Activated T-helper 1 cell treated with anti-CD3 and anti-CD28 coated beads, Interleukin-12 subunit alpha, Interleukin-12 subunit beta, Interleukin-2, Interleukin-4 antibody, amounts not matched to agents 30 ng/mL and 10 ng/mL and 1 ng/mL, durations not matched to agents 14 hours and 24 hours and 36 hours (primary cell): ENCODE measurements around the gene FADS2. TPM values are rescaled to one million over a fixed set of nuclear protein-coding genes. Genes with fewer than 3 reads are reported as not detected.
"Not testable (repeated sequence)": the region's sequence is repeated elsewhere in the genome, so short reads cannot be mapped to it uniquely, and the experiment has no call there.

Experiments
- DNase-seq: peaks from one replicate; pipeline ENCODE4 v3.0.0; 2021; ENCODE audit warnings: low spot score
- H3K27ac Mint-ChIP-seq: one replicate; pipeline ENCODE4 v1.8.0; 2021; ENCODE audit warnings: mild to moderate bottlenecking, mixed read lengths
- H3K27me3 Mint-ChIP-seq: one replicate; pipeline ENCODE4 v1.8.0; 2022; ENCODE audit warnings: mild to moderate bottlenecking, moderate library complexity, mixed read lengths; ENCODE audit not compliant: insufficient read depth
- H3K36me3 Mint-ChIP-seq: one replicate; pipeline ENCODE4 v1.8.0; 2021; ENCODE audit warnings: low read depth, mixed read lengths
- H3K4me1 Mint-ChIP-seq: one replicate; pipeline ENCODE4 v1.8.0; 2021; ENCODE audit warnings: low read depth, mixed read lengths
- H3K4me3 Mint-ChIP-seq: one replicate; pipeline ENCODE4 v1.8.0; 2021; ENCODE audit warnings: mild to moderate bottlenecking, moderate library complexity, mixed read lengths
- H3K9me3 Mint-ChIP-seq: one replicate; pipeline ENCODE4 v1.8.0; 2021; ENCODE audit warnings: mixed read lengths
- intact Hi-C: fragments of 100-400 bp; cut with micrococcal nuclease; formaldehyde crosslinking; loops from one replicate; pipeline ENCODE4 v1.15.1; 2024
- total RNA-seq: library from RNA; stranded (reverse); gene quantifications from 2 replicates; pipeline ENCODE4 v1.2.3, GENCODE V29; 2022

FADS2 gene
- total RNA-seq, 1 donor from 2014 or later = 250 TPM

GRCh38 chr11:61873588-61874376 is 45.7 kb downstream of the FADS2 start:
- H3K36me3 Mint-ChIP-seq = no peaks in the 10 kb centered on the region
- no peak overlapping the region for H3K27ac Mint-ChIP-seq
- H3K9me3 Mint-ChIP-seq = no peaks in the 10 kb centered on the region
- peaks cover 6% of the 10 kb centered on the region for H3K4me1 Mint-ChIP-seq
- intact Hi-C loops = no loop called here
- no peaks in the 10 kb centered on the region for H3K27me3 Mint-ChIP-seq
- no peak overlapping the region for H3K4me3 Mint-ChIP-seq
- no peak for DNase-seq

GRCh38 chr11:61874377-61874809 is 46.3 kb downstream of the FADS2 start:
- Mint-ChIP-seq H3K36me3 (no peaks in the 10 kb centered on the region), H3K4me1 (peaks cover 6% of the 10 kb centered on the region), H3K4me3 (no peak overlapping the region), H3K27me3 (no peaks in the 10 kb centered on the region), H3K27ac (no peak overlapping the region), H3K9me3 (no peaks in the 10 kb centered on the region)
- DNase-seq = no peak
- intact Hi-C loops = no loop called here

GRCh38 chr11:61874853-61875252 is 46.8 kb downstream of the FADS2 start:
- Mint-ChIP-seq H3K4me3 (no peak overlapping the region), H3K36me3 (no peaks in the 10 kb centered on the region), H3K27ac (no peak overlapping the region), H3K4me1 (peaks cover 6% of the 10 kb centered on the region), H3K27me3 (no peaks in the 10 kb centered on the region), H3K9me3 (no peaks in the 10 kb centered on the region)
- no peak for DNase-seq
- intact Hi-C loops = no loop called here

- Mint-ChIP-seq H3K4me1 (peaks cover 6% of the 10 kb centered on the region), H3K27ac (no peak overlapping the region), H3K36me3 (no peaks in the 10 kb centered on the region), H3K4me3 (no peak overlapping the region), H3K27me3 (no peaks in the 10 kb centered on the region), H3K9me3 (no peaks in the 10 kb centered on the region)
- intact Hi-C loops = no loop called here
- no peak for DNase-seq
Observed at GRCh38 chr11:61875698-61876097, 47.6 kb downstream of the FADS2 start.

- Mint-ChIP-seq H3K4me1 (no peaks in the 10 kb centered on the region), H3K36me3 (no peaks in the 10 kb centered on the region), H3K27ac (no peak overlapping the region), H3K4me3 (no peak overlapping the region), H3K9me3 (no peaks in the 10 kb centered on the region), H3K27me3 (no peaks in the 10 kb centered on the region)
- DNase-seq = no peak
- intact Hi-C loops = no loop called here
Observed at GRCh38 chr11:61879152-61879551, 51.1 kb downstream of the FADS2 start.

GRCh38 chr11:61880031-61880430 is 51.9 kb downstream of the FADS2 start:
- H3K4me1 Mint-ChIP-seq = no peaks in the 10 kb centered on the region
- H3K27ac Mint-ChIP-seq = no peak overlapping the region
- no peaks in the 10 kb centered on the region for H3K9me3 Mint-ChIP-seq
- H3K27me3 Mint-ChIP-seq = no peaks in the 10 kb centered on the region
- DNase-seq = no peak
- no peak overlapping the region for H3K4me3 Mint-ChIP-seq
- H3K36me3 Mint-ChIP-seq = no peaks in the 10 kb centered on the region
- intact Hi-C loops = no loop called here

- no peaks in the 10 kb centered on the region for H3K4me1 Mint-ChIP-seq
- intact Hi-C loops = no loop called here
- H3K27me3 Mint-ChIP-seq = peaks cover 2% of the 10 kb centered on the region
- H3K27ac Mint-ChIP-seq = no peak overlapping the region
- no peak overlapping the region for H3K4me3 Mint-ChIP-seq
- no peak for DNase-seq
- no peaks in the 10 kb centered on the region for H3K36me3 Mint-ChIP-seq
- no peaks in the 10 kb centered on the region for H3K9me3 Mint-ChIP-seq
Observed at GRCh38 chr11:61880454-61880853, 52.4 kb downstream of the FADS2 start.

GRCh38 chr11:61881397-61881796 is 53.3 kb downstream of the FADS2 start:
- intact Hi-C loops = no loop called here
- H3K27ac Mint-ChIP-seq = no peak overlapping the region
- no peak overlapping the region for H3K4me3 Mint-ChIP-seq
- H3K4me1 Mint-ChIP-seq = no peaks in the 10 kb centered on the region
- H3K36me3 Mint-ChIP-seq = no peaks in the 10 kb centered on the region
- H3K27me3 Mint-ChIP-seq = peaks cover 2% of the 10 kb centered on the region
- no peaks in the 10 kb centered on the region for H3K9me3 Mint-ChIP-seq
- DNase-seq = no peak

- H3K27ac Mint-ChIP-seq, H3K4me3 Mint-ChIP-seq, DNase-seq, intact Hi-C loops, H3K36me3 Mint-ChIP-seq, H3K4me1 Mint-ChIP-seq, H3K9me3 Mint-ChIP-seq, H3K27me3 Mint-ChIP-seq: not testable (repeated sequence)
Observed at GRCh38 chr11:61882267-61882666, 54.2 kb downstream of the FADS2 start.

GRCh38 chr11:61882879-61883278 is 54.8 kb downstream of the FADS2 start:
- Mint-ChIP-seq H3K27ac (no peak overlapping the region), H3K4me3 (no peak overlapping the region), H3K27me3 (peaks cover 2% of the 10 kb centered on the region), H3K36me3 (no peaks in the 10 kb centered on the region), H3K9me3 (no peaks in the 10 kb centered on the region), H3K4me1 (no peaks in the 10 kb centered on the region)
- intact Hi-C loops = no loop called here
- no peak for DNase-seq

GRCh38 chr11:61883327-61883726 is 55.2 kb downstream of the FADS2 start:
- Mint-ChIP-seq H3K9me3 (no peaks in the 10 kb centered on the region), H3K36me3 (no peaks in the 10 kb centered on the region), H3K4me1 (no peaks in the 10 kb centered on the region), H3K27me3 (peaks cover 2% of the 10 kb centered on the region), H3K4me3 (no peak overlapping the region), H3K27ac (no peak overlapping the region)
- intact Hi-C loops = no loop called here
- no peak for DNase-seq

- Mint-ChIP-seq H3K36me3 (no peaks in the 10 kb centered on the region), H3K27me3 (peaks cover 2% of the 10 kb centered on the region), H3K4me3 (no peak overlapping the region), H3K4me1 (no peaks in the 10 kb centered on the region), H3K27ac (no peak overlapping the region), H3K9me3 (no peaks in the 10 kb centered on the region)
- intact Hi-C loops = no loop called here
- DNase-seq = no peak
Observed at GRCh38 chr11:61883947-61884346, 55.8 kb downstream of the FADS2 start.

- Mint-ChIP-seq H3K27ac (no peak overlapping the region), H3K36me3 (no peaks in the 10 kb centered on the region), H3K9me3 (no peaks in the 10 kb centered on the region), H3K4me3 (no peak overlapping the region), H3K27me3 (peaks cover 2% of the 10 kb centered on the region), H3K4me1 (no peaks in the 10 kb centered on the region)
- intact Hi-C loops = no loop called here
- DNase-seq = no peak
Observed at GRCh38 chr11:61885166-61885778, 57.2 kb downstream of the FADS2 start.
